Stimulated activated naive CD8-positive, alpha-beta T cell treated with anti-CD3 and anti-CD28 coated beads, Interleukin-15, Interleukin-2, amounts not matched to agents 100 U/mL and 50 U/mL, for 24 hours (primary cell): Measurements from ENCODE around the gene ARHGEF37.

Experiments
- ATAC-seq: fragments of 150-1000 bp; cut with Tn5 transposase; one replicate; pipeline ENCODE4 v1.10.0; 2021
- DNase-seq: peaks from one replicate; pipeline ENCODE4 v3.0.0; 2021

The ARHGEF37 gene

DNA sequence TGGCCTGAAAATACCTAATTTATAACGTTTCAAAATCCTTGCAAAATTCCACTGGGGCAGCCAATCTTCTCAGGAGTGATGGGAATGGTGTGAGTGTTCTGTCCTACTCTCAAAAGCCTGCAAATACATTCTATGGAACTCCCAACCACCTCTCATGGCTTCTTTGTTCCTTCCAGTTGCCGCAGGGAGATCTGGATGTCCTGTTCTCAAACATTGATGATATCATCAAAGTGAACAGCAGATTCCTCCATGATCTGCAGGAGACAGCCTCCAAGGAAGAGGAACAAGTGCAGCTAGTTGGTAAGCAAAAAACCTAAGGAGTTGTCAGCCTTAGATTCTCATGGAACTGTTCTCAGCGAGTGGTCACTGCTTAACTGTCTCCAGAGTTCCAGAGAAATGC lies 19.6 kb downstream of the ARHGEF37 start:
- no peak for ATAC-seq

DNA sequence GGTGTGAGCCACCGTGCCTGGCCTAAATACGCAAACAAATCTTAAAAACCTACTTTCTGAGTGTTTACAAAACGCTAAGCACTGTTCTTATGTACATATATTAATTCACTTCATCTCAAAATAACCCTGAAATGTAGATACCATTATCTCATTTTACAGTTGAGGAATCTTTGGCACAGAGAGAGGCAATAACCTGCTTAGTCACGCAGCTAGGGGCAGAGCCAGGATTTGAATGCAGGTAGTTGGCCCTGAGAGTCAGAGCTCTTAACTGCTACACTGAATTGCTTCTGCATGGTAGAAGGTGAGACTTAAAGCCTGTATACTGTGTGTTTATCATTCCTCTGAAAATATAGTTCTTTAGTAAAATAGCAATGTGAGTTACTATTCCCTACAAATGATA lies 21.9 kb downstream of the ARHGEF37 start:
- no peak for ATAC-seq

More for the DNA sequence above, 19.6 kb downstream of the ARHGEF37 start:
- DNase-seq = no peak

GRCh38 chr5:149603920-149604319 lies 22.6 kb downstream of the ARHGEF37 start:
- ATAC-seq (no peak), DNase-seq (no peak)

More for the DNA sequence above, 21.9 kb downstream of the ARHGEF37 start:
- no peak for DNase-seq

- ATAC-seq = no peak
- DNase-seq = no peak
Observed at GRCh38 chr5:149604321-149604720, 23.0 kb downstream of the ARHGEF37 start.

GRCh38 chr5:149605354-149605997 lies 24.2 kb downstream of the ARHGEF37 start:
- DNase-seq (no peak), ATAC-seq (no peak)

DNA sequence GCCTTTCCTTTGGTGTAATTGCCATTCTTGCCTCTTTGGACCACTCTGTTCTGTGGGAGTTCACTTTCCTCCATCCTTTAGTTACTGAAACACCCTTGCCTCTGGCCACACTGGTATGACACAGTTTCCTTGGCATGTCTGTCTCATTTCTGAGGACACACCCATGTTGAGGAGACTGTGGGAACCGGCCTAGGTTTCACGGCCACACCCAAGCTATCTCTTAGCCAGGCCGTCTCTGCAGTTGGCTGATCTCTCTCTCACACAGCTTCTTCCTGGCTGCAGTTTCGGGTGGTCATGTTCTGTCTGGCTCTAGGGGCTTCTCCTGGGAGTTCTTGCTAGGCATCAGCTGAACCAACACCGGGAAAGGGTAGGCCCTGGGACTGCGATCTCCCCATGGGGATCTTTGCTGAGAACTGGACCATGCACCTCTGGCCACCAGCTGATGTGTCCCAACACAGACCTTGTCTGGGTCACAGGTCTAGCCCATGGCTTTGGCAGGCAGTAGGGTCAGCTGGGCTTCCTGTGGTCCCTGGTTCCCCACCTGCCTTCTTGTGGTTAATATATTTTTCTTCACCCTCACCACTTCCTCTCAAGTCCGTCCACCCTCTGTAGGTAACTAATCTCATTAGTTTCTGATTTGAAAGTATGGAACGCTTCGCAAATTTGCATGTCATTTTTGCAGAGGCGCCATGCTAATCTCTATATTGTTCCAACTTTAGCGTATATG lies 24.9 kb downstream of the ARHGEF37 start:
- DNase-seq = no peak

GRCh38 chr5:149608936-149609545 lies 27.7 kb downstream of the ARHGEF37 start:
- ATAC-seq = no peak
- no peak for DNase-seq

More for the DNA sequence above, 24.9 kb downstream of the ARHGEF37 start:
- no peak for ATAC-seq

GRCh38 chr5:149609640-149610219 lies 28.4 kb downstream of the ARHGEF37 start:
- DNase-seq (no peak), ATAC-seq (no peak)

- DNase-seq (no peak), ATAC-seq (no peak)
Observed at GRCh38 chr5:149610589-149611255, 29.4 kb downstream of the ARHGEF37 start.

DNA sequence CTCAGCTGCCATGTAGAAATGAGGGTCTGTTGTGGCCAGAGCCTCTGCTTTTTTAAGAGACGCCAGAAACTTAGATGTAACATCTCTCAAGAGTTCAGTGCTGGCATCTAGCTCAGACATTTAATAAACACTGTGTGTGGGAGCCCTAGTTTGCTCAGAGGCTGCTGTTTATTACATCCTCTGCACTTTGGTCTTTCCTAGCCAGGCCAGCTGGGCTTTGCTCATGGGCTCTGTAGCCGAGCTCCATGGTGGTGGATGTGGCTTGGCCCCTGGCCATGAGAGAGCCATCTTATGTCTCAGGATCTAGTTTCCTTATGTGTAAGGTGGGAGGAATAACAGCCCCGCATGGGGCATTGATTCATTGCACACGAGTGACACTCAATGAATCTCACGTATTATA lies 30.0 kb downstream of the ARHGEF37 start:
- no peak for ATAC-seq
- no peak for DNase-seq

GRCh38 chr5:149614034-149614907 lies 33.0 kb downstream of the ARHGEF37 start:
- DNase-seq = no peak
- ATAC-seq = no peak

DNA sequence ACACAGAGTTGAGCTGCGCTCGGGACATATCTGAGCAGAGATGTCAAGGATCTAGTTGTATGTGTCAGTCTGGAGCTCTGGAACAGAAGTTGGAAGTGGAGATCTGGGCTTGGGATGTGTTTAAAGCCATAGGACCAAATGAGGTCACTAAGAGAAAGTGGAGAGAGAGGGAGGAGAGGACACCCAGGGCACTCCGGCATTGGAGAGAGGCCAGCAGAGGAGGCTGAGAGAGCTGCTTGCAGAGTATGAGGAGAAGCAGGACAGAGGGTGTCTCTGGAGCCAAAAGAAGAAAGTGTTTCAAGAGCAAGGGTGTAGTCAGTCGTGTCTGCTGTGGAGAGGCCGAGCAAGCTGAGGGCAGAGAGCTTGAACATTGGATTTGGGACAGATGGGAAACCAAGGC lies 34.7 kb downstream of the ARHGEF37 start:
- DNase-seq = no peak
- no peak for ATAC-seq

GRCh38 chr5:149616727-149617285 lies 35.5 kb downstream of the ARHGEF37 start:
- peak; percentile 74 for ATAC-seq

GRCh38 chr5:149617760-149618306 lies 36.5 kb downstream of the ARHGEF37 start:
- ATAC-seq (no peak), DNase-seq (no peak)

More at GRCh38 chr5:149616727-149617285, 35.5 kb downstream of the ARHGEF37 start:
- no peak for DNase-seq

GRCh38 chr5:149618581-149619248 lies 37.4 kb downstream of the ARHGEF37 start:
- DNase-seq (peak; percentile 23), ATAC-seq (peak; percentile 47)

- ATAC-seq = no peak
- DNase-seq = no peak
Observed at GRCh38 chr5:149621415-149622098, 40.3 kb downstream of the ARHGEF37 start.

- no peak for ATAC-seq
- no peak for DNase-seq
Observed at GRCh38 chr5:149622466-149622865, 41.2 kb downstream of the ARHGEF37 start.

- DNase-seq = no peak
- no peak for ATAC-seq
Observed at GRCh38 chr5:149623473-149623872, 42.2 kb downstream of the ARHGEF37 start.

GRCh38 chr5:149627070-149627469 lies 45.8 kb downstream of the ARHGEF37 start:
- DNase-seq = no peak
- no peak for ATAC-seq
